Keratinocyte (primary cell): ENCODE data around the gene FBLIM1.

Experiments
- EZH2 ChIP-seq: IDR thresholded peaks from one replicate; pipeline ENCODE4 v1.6.1; 2012; ENCODE audit warnings: inconsistent platforms, mild to moderate bottlenecking, low read length, moderate library complexity
- TF ChIP-seq, protein P1 (sequence below), 3 experiments: IDR thresholded peaks in 1 of 3; conservative IDR thresholded peaks in 1 of 3; optimal IDR thresholded peaks in 1 of 3; 2 replicates in 2 of 3; 3 replicates in 1 of 3; pipeline versions ENCODE3 to v1.5.1; 2011; ENCODE audit warnings: low read length in 3 of 3, mild to moderate bottlenecking in 3 of 3, moderate library complexity in 2 of 3, control low read depth in 1 of 3, inconsistent platforms in 1 of 3; ENCODE audit not compliant: insufficient read depth in 2 of 3; ENCODE audit errors: extremely low read depth in 1 of 3

DNA sequence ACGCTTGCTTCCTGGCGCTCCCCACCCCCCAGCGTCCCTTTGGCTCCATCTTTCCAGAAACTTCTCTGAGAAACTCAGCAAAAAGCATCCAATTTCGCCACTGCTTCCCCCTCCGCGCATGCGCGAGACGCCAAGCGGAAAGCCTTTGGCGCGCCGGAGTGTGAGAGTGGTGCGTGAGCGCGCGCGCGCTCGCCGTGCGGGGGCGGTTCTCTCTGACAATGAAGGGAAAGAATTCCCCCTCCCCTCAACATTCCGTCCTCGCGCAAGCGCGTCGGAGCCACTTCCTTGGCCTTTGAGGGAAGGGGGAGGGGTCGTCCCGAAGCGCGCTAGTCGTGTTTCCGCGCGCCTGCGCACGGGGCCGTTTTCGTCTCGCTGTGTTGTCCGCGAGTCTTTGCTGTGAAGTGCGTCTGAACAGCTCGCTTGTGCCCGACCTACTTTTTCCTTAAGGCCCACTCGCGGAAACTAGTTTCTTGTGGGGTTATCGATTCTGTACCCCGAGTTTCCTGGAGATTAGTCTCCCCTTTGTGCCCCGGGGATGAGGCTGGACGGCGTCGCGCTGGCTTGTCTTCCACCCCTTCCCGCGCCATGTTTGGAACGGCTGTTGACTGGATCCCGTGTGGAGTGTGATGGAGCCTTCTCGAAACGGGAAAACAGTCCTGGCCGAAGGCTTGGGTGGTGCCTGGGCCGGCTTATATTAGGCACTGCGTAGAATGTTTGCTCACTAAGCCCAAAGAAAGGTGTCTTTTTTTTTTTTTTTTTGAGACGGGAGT, 77.3 kb downstream of the FBLIM1 start:
- TF ChIP-seq, protein P1, sequence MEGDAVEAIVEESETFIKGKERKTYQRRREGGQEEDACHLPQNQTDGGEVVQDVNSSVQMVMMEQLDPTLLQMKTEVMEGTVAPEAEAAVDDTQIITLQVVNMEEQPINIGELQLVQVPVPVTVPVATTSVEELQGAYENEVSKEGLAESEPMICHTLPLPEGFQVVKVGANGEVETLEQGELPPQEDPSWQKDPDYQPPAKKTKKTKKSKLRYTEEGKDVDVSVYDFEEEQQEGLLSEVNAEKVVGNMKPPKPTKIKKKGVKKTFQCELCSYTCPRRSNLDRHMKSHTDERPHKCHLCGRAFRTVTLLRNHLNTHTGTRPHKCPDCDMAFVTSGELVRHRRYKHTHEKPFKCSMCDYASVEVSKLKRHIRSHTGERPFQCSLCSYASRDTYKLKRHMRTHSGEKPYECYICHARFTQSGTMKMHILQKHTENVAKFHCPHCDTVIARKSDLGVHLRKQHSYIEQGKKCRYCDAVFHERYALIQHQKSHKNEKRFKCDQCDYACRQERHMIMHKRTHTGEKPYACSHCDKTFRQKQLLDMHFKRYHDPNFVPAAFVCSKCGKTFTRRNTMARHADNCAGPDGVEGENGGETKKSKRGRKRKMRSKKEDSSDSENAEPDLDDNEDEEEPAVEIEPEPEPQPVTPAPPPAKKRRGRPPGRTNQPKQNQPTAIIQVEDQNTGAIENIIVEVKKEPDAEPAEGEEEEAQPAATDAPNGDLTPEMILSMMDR (optimal IDR thresholded peaks at IDR 0.05 in 1 of 3, IDR thresholded peaks at IDR 0.05 in 1 of 3, conservative IDR thresholded peaks at IDR 0.05 in 1 of 3; ENCODE audit: extremely low read depth in 1 of 3, insufficient read depth in 2 of 3, low read length in 3 of 3), result no peak
- TF ChIP-seq EZH2, result no peak
